ENCODE data around the gene CTNNA3. TPM values are rescaled to one million over a fixed set of nuclear protein-coding genes. Genes with fewer than 3 reads are reported as not detected.

Gene CTNNA3
- total RNA-seq, 6 experiments from 2014 or later: 0.19 to 3.6 (median 1.2) TPM

DNA sequence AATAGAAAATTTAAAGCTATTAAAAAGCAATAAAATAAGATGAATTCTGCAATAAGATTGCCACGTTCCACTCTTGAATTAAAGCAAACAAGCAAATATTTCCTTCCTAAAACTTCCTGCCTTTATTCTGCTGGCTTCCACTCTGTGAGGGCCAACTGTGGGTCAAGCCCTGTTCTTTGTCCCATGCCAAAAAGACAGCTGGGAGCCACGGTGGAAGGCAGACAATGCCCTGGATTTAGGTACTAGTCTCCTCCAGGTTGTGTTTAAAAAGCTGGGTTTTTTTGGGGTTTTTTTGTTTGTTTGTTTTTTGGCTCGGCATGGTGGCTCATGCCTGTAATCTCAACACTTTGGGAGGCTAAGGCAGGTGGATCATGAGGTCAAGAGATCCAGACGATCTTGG is 731.0 kb downstream of the CTNNA3 start:
- TF ChIP-seq POLR2A (IDR thresholded peaks at IDR 0.05): no peak
- TF ChIP-seq, protein P1, sequence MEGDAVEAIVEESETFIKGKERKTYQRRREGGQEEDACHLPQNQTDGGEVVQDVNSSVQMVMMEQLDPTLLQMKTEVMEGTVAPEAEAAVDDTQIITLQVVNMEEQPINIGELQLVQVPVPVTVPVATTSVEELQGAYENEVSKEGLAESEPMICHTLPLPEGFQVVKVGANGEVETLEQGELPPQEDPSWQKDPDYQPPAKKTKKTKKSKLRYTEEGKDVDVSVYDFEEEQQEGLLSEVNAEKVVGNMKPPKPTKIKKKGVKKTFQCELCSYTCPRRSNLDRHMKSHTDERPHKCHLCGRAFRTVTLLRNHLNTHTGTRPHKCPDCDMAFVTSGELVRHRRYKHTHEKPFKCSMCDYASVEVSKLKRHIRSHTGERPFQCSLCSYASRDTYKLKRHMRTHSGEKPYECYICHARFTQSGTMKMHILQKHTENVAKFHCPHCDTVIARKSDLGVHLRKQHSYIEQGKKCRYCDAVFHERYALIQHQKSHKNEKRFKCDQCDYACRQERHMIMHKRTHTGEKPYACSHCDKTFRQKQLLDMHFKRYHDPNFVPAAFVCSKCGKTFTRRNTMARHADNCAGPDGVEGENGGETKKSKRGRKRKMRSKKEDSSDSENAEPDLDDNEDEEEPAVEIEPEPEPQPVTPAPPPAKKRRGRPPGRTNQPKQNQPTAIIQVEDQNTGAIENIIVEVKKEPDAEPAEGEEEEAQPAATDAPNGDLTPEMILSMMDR (IDR thresholded peaks at IDR 0.05): no peak

DNA sequence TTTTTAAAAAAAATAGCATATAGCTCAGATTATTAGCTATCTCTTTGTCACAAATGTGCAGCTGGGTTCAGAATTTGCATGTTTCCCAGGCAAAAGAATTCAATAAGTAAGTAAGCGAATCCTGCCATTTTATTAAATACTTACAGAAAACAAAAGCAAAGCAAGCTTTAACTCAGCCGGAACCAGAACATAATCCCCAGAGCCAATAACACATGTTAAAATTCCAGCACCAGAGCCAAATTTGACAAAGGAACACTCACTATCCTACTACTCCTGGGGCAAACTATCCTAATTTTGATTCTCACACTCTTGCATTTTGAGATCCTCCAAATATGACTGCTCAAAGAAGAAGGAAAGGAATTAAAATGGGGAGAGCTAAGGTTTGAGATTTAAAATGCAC is 737.5 kb downstream of the CTNNA3 start:
- no peak overlapping the region for H3K4me3 ChIP-seq
- no peaks in the 10 kb centered on the region for H3K27me3 ChIP-seq
- no peaks in the 10 kb centered on the region for H3K4me1 ChIP-seq
- H3K36me3 ChIP-seq: no peaks in the 10 kb centered on the region
- TF ChIP-seq, protein P1 (IDR thresholded peaks at IDR 0.05): no peak
- no peak for TF ChIP-seq POLR2A (IDR thresholded peaks at IDR 0.05)
- H3K27ac ChIP-seq: no peak overlapping the region
- intact Hi-C loops (cut with DNase I): no loop called here
- WGBS (ENCODE audit: insufficient coverage, low coverage, low lambda C conversion rate, missing lambda C conversion rate): 87% methylated on average over 2 of the region's 2 CpGs
- H3K9me3 ChIP-seq: no peaks in the 10 kb centered on the region
- no peak for ATAC-seq
- no peak for DNase-seq

More for the DNA sequence above, 731.0 kb downstream of the CTNNA3 start:
- ATAC-seq (no peak), DNase-seq (no peak)
- Histone ChIP-seq H3K27ac (no peak overlapping the region), H3K27me3 (no peaks in the 10 kb centered on the region), H3K4me3 (no peak overlapping the region), H3K9me3 (no peaks in the 10 kb centered on the region), H3K4me1 (no peaks in the 10 kb centered on the region), H3K36me3 (no peaks in the 10 kb centered on the region)
- 51% methylated on average over 4 of the region's 4 CpGs for WGBS (ENCODE audit: insufficient coverage, low coverage, low lambda C conversion rate, missing lambda C conversion rate)
- intact Hi-C loops (cut with DNase I): no loop called here

DNA sequence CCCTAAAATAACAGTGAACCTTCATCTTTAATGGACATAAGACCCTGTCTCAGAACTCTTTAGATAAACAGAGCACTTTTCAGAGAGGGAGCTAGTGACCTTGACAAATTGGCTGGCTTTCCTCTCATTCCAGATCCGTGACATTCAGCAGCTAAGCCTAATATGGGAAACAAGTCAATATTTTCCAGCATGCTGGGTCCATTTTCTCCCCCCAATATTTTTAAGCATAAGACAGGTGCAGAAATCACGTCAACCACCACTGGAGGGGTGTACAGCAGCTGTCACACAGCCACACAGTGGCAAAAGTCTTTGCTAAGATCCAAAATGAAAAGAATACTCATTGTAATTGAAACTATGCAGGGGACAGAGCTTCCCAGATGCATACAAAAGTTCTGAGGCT is 744.1 kb downstream of the CTNNA3 start:
- 64% methylated on average over 2 of the region's 2 CpGs for WGBS (ENCODE audit: insufficient coverage, low coverage, low lambda C conversion rate, missing lambda C conversion rate)
- H3K9me3 ChIP-seq: no peaks in the 10 kb centered on the region
- ATAC-seq: no peak

DNA sequence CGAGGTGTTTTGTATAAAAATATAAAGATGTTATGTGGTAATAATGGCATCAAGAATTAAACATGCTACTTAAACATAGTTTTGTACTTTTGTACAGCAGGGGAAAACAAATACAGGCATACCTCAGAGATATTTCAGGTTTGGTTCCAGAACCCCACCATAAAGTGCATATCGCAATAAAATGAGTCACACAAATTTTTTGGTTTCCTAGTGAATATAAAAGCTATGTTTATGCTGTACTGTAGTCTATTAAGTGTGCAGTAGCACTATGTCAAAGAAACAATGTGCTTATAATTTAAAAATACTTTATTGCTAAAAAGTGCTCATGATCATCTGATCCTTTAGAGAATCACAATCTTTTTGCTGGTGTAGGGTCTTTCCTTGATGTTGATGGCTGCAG is 752.4 kb downstream of the CTNNA3 start:
- no peak for DNase-seq
- TF ChIP-seq POLR2A (IDR thresholded peaks at IDR 0.05): no peak
- TF ChIP-seq, protein P1 (IDR thresholded peaks at IDR 0.05): no peak
- Histone ChIP-seq H3K4me1 (no peaks in the 10 kb centered on the region), H3K4me3 (no peak overlapping the region), H3K27me3 (no peaks in the 10 kb centered on the region), H3K9me3 (no peaks in the 10 kb centered on the region), H3K36me3 (no peaks in the 10 kb centered on the region), H3K27ac (no peak overlapping the region)
- no peak for ATAC-seq
- intact Hi-C loops (cut with DNase I): no loop called here
- 93% methylated on average over 2 of the region's 2 CpGs for WGBS (ENCODE audit: insufficient coverage, low coverage, low lambda C conversion rate, missing lambda C conversion rate)

More for the DNA sequence above, 744.1 kb downstream of the CTNNA3 start:
- Histone ChIP-seq H3K4me1 (no peaks in the 10 kb centered on the region), H3K4me3 (no peak overlapping the region), H3K27ac (no peak overlapping the region), H3K27me3 (no peaks in the 10 kb centered on the region), H3K36me3 (no peaks in the 10 kb centered on the region)
- no peak for TF ChIP-seq POLR2A (IDR thresholded peaks at IDR 0.05)
- TF ChIP-seq, protein P1 (IDR thresholded peaks at IDR 0.05): no peak
- intact Hi-C loops (cut with DNase I): no loop called here
- no peak for DNase-seq

DNA sequence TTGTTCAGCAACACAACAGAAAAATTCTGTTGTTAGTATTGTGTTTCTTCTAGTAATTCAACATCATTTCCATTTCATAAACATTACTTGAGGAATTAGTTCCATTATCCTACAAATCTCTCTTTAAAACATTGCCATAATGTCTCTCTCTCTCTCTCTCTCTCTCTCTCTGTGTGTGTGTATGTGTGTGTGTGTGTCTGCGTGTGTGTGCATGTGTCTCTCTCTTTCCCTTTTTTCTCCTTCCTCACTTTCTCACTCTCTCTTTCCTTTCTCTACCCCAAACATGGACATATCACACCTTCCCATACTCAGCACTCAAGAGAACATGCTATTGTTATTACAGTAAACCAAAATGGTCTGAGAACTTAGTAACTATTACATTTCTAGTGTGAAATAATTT is 753.6 kb downstream of the CTNNA3 start:
- 67% methylated on average over 1 of the region's 1 CpG for WGBS (ENCODE audit: insufficient coverage, low coverage, low lambda C conversion rate, missing lambda C conversion rate)
- ATAC-seq (no peak), DNase-seq (no peak)
- TF ChIP-seq POLR2A (IDR thresholded peaks at IDR 0.05): no peak
- TF ChIP-seq, protein P1 (IDR thresholded peaks at IDR 0.05): no peak
- intact Hi-C loops (cut with DNase I): no loop called here
- Histone ChIP-seq H3K27me3 (no peaks in the 10 kb centered on the region), H3K4me3 (no peak overlapping the region), H3K27ac (no peak overlapping the region), H3K36me3 (no peaks in the 10 kb centered on the region), H3K9me3 (no peaks in the 10 kb centered on the region), H3K4me1 (no peaks in the 10 kb centered on the region)

All from right lobe of liver (tissue), 6 donors.